GM10266 (cell line): Measurements from ENCODE around the gene GRAMD1C.
A peak's percentile ranks its signal among the peaks of the same experiment; 100 is the strongest.

Experiments
- DNase-seq: peaks from one replicate; pipeline ENCODE4 v3.0.0; 2012; ENCODE audit errors: extremely low spot score
- TF ChIP-seq, protein P1 (sequence below): IDR thresholded peaks from 2 replicates; pipeline ENCODE4 v1.5.1; 2012; ENCODE audit warnings: mild to moderate bottlenecking, low read depth; ENCODE audit not compliant: control insufficient read depth, insufficient read depth; ENCODE audit errors: missing control alignments

GRAMD1C gene

GRCh38 chr3:113812854-113813253 is 25.7 kb upstream of the GRAMD1C start:
- no peak for DNase-seq
- TF ChIP-seq, protein P1, sequence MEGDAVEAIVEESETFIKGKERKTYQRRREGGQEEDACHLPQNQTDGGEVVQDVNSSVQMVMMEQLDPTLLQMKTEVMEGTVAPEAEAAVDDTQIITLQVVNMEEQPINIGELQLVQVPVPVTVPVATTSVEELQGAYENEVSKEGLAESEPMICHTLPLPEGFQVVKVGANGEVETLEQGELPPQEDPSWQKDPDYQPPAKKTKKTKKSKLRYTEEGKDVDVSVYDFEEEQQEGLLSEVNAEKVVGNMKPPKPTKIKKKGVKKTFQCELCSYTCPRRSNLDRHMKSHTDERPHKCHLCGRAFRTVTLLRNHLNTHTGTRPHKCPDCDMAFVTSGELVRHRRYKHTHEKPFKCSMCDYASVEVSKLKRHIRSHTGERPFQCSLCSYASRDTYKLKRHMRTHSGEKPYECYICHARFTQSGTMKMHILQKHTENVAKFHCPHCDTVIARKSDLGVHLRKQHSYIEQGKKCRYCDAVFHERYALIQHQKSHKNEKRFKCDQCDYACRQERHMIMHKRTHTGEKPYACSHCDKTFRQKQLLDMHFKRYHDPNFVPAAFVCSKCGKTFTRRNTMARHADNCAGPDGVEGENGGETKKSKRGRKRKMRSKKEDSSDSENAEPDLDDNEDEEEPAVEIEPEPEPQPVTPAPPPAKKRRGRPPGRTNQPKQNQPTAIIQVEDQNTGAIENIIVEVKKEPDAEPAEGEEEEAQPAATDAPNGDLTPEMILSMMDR: no peak

DNA sequence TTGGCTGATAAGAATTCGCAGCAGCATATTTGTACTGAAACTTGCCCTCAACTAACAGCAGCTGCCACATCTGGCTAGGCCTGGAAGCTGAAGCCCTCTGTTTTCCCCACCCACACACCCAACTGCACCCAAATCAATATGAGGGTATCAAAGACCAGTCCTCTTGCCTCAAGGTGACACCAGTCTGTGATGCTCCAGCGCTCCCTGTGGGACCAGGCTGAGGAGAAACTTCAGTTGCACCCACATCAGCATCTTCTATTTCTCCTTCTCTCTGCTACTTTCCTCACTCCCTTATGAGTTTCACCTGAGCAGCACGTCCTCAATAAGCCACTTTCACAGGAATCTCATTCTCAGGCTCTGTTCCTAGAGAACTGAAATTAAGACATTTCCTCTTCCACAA is 18.7 kb upstream of the GRAMD1C start:
- TF ChIP-seq, protein P1: no peak
- DNase-seq: no peak

DNA sequence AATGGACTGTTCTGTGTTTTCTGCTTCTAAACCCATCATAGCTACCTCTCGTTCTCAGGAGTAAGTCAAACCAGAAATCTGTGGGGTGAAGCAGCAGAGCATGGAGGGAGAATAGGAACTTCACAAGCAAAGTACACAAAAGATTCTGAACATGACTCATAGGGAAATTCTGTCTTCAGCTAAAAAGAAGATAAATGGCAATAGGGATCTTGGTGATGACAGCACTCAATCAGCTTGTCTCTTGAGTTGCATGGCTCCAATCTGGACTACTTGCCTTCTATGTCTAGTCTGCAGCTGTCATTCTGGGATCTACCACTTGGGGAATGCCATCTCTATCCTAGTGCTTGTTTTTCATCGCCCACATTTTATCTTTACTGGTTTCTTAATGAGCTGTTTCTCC is 13.5 kb upstream of the GRAMD1C start:
- TF ChIP-seq, protein P1: peak; percentile 22
- peak; percentile 61 for DNase-seq

GRCh38 chr3:113828600-113828999 is 10.0 kb upstream of the GRAMD1C start:
- TF ChIP-seq, protein P1: no peak
- no peak for DNase-seq

DNA sequence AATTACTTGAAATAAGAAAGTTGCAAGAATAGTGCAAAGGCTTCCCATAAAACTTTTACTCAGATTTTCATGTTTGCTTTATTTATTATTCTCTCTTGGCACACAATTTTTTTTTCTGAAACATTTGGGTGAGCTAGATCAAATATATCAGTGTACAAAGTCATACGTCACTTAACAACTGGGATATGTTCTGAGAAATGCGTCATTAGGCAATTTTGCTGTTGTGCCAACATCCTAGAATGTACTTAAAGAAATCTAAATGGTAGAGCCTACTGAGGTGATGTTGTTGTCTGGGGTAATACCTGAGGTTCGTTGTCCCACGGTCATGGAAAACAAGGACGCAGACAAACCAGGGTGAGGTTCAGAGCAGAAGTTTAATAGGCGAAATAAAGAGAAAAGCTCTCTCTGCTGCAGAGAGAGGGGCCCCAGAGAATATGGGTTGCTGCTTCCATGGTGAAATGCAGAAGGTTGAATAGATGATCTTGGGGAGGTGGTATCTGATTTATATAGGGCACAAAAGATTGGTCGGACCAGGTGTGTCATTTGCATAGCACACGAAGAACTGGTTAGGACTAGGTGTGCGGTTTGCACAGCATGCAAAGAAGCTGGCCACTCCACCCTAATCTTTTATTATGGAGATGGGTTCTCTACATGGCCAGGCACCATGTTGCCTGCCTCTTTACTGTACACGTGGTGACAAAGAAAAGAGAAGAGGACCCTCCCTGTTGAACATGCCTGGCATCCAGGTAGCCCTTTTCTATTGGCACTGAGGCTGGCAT is 8.8 kb upstream of the GRAMD1C start:
- TF ChIP-seq, protein P1: no peak
- no peak for DNase-seq

DNA sequence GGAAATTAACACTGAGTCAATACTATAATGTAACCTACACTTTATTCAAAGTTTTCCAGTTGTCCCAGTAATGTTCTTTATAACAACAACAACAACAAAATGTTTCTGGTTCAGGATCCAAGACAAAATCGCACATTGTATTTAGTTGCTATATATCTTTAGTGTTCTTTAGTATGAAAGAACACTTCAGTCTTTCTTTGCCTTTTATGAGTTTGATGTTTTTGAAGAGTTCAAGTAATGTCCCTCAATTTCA is 7.6 kb upstream of the GRAMD1C start:
- DNase-seq: no peak
- TF ChIP-seq, protein P1: no peak

- no peak for DNase-seq
- TF ChIP-seq, protein P1: no peak
Observed at GRCh38 chr3:113832477-113833164, 6.0 kb upstream of the GRAMD1C start.
